Stimulated activated CD4-positive, alpha-beta T cell treated with anti-CD3 and anti-CD28 coated beads, Interleukin-2, amount 100 ng/mL, for 4 hours (primary cell): ENCODE measurements around the gene PDE4DIP.
"Not testable (repeated sequence)": the region's sequence is repeated elsewhere in the genome, so short reads cannot be mapped to it uniquely, and the experiment has no call there.

Experiments used
- DNase-seq: peaks from one replicate; pipeline ENCODE4 v3.0.0-alpha.2; 2020; ENCODE audit warnings: low read depth

The PDE4DIP gene

GRCh38 chr1:148844220-148844619 lies at the start of gene PDE4DIP:
Gene PDE4DIP (plus strand): TSS chr1:148844428. CDS start chr1:148844775, 347 bp downstream.
- peak; percentile 42 for DNase-seq

GRCh38 chr1:148808268-148808928 lies 35.8 kb upstream of the PDE4DIP start:
- DNase-seq = not testable (repeated sequence)

- DNase-seq = not testable (repeated sequence)
These were observed 35.3 kb upstream of the PDE4DIP start for GRCh38 chr1:148808929-148809283.

- DNase-seq = not testable (repeated sequence)
These were observed 22.0 kb upstream of the PDE4DIP start for GRCh38 chr1:148822180-148822579.

- not testable (repeated sequence) for DNase-seq
These were observed 20.4 kb upstream of the PDE4DIP start for GRCh38 chr1:148823822-148824221.

GRCh38 chr1:148825029-148825428 lies 19.2 kb upstream of the PDE4DIP start:
- not testable (repeated sequence) for DNase-seq

GRCh38 chr1:148828531-148828930 lies 15.7 kb upstream of the PDE4DIP start:
- not testable (repeated sequence) for DNase-seq

GRCh38 chr1:148828962-148829361 lies 15.3 kb upstream of the PDE4DIP start:
- DNase-seq = not testable (repeated sequence)

GRCh38 chr1:148829365-148829764 lies 14.9 kb upstream of the PDE4DIP start:
- not testable (repeated sequence) for DNase-seq

GRCh38 chr1:148841262-148841661 lies 3.0 kb upstream of the PDE4DIP start:
- DNase-seq = not testable (repeated sequence)

- DNase-seq = not testable (repeated sequence)
These were observed 423 bp downstream of the PDE4DIP start for GRCh38 chr1:148844651-148845050.

GRCh38 chr1:148845068-148845467 lies 840 bp downstream of the PDE4DIP start:
- DNase-seq = not testable (repeated sequence)

GRCh38 chr1:148850347-148850746 lies 6.1 kb downstream of the PDE4DIP start:
- not testable (repeated sequence) for DNase-seq

- DNase-seq = not testable (repeated sequence)
These were observed 6.6 kb downstream of the PDE4DIP start for GRCh38 chr1:148850840-148851239.

- not testable (repeated sequence) for DNase-seq
These were observed 7.5 kb downstream of the PDE4DIP start for GRCh38 chr1:148851684-148852083.

- not testable (repeated sequence) for DNase-seq
These were observed 9.1 kb downstream of the PDE4DIP start for GRCh38 chr1:148853363-148853762.

- DNase-seq = not testable (repeated sequence)
These were observed 9.8 kb downstream of the PDE4DIP start for GRCh38 chr1:148854063-148854462.

- not testable (repeated sequence) for DNase-seq
These were observed 11.1 kb downstream of the PDE4DIP start for GRCh38 chr1:148855367-148855766.

GRCh38 chr1:148860049-148860448 lies 15.8 kb downstream of the PDE4DIP start:
- DNase-seq = not testable (repeated sequence)

GRCh38 chr1:148860579-148861259 lies 16.5 kb downstream of the PDE4DIP start:
- DNase-seq = not testable (repeated sequence)

GRCh38 chr1:148862590-148862989 lies 18.4 kb downstream of the PDE4DIP start:
- not testable (repeated sequence) for DNase-seq

- DNase-seq = not testable (repeated sequence)
These were observed 24.9 kb downstream of the PDE4DIP start for GRCh38 chr1:148868924-148869633.

- DNase-seq = not testable (repeated sequence)
These were observed 25.4 kb downstream of the PDE4DIP start for GRCh38 chr1:148869634-148869961.
